ENCODE measurements around the gene RNFT2.
"Not testable (repeated sequence)": the region's sequence is repeated elsewhere in the genome, so short reads cannot be mapped to it uniquely, and the experiment has no call there.

The RNFT2 gene

GRCh38 chr12:116710370-116711150, 27.6 kb upstream of the RNFT2 start:
- no peak for DNase-seq

GRCh38 chr12:116712458-116713303, 25.4 kb upstream of the RNFT2 start:
- DNase-seq = no peak

GRCh38 chr12:116713527-116713926, 24.6 kb upstream of the RNFT2 start:
- DNase-seq = no peak

GRCh38 chr12:116714175-116714574, 23.9 kb upstream of the RNFT2 start:
- no peak for DNase-seq

- DNase-seq = no peak
These were observed 20.4 kb upstream of the RNFT2 start for GRCh38 chr12:116717466-116718437.

- no peak for DNase-seq
These were observed 19.3 kb upstream of the RNFT2 start for GRCh38 chr12:116718655-116719454.

GRCh38 chr12:116719731-116720528, 18.2 kb upstream of the RNFT2 start:
- no peak for DNase-seq

GRCh38 chr12:116722245-116722644, 15.9 kb upstream of the RNFT2 start:
- DNase-seq = no peak

- no peak for DNase-seq
These were observed 11.4 kb upstream of the RNFT2 start for GRCh38 chr12:116726694-116727093.

- DNase-seq = no peak
These were observed 10.9 kb upstream of the RNFT2 start for GRCh38 chr12:116727261-116727660.

GRCh38 chr12:116727891-116728290, 10.2 kb upstream of the RNFT2 start:
- DNase-seq = no peak

GRCh38 chr12:116731801-116732200, 6.3 kb upstream of the RNFT2 start:
- no peak for DNase-seq

- DNase-seq = no peak
These were observed 3.9 kb upstream of the RNFT2 start for GRCh38 chr12:116734156-116734768.

- no peak for DNase-seq
These were observed 3.0 kb upstream of the RNFT2 start for GRCh38 chr12:116735084-116735483.

- DNase-seq = no peak
These were observed 2.0 kb upstream of the RNFT2 start for GRCh38 chr12:116735951-116736599.

GRCh38 chr12:116736962-116737773, 947 bp upstream of the RNFT2 start:
- no peak for DNase-seq

GRCh38 chr12:116739381-116739887, 1.3 kb downstream of the RNFT2 start:
- no peak for DNase-seq

GRCh38 chr12:116742787-116743186, 4.7 kb downstream of the RNFT2 start:
- DNase-seq = not testable (repeated sequence)

- DNase-seq = no peak
These were observed 6.7 kb downstream of the RNFT2 start for GRCh38 chr12:116744766-116745165.
